HCT116 (cell line): ENCODE results near the gene BACE1-AS. TPM values are rescaled to one million over a fixed set of nuclear protein-coding genes. Genes with fewer than 3 reads are reported as not detected.

ENCODE experiments used
- ATAC-seq: fragments of 200-7000 bp; cut with Tn5 transposase; 2 replicates; pipeline ENCODE4 v1.9.1; 2020; ENCODE audit warnings: mild to moderate bottlenecking, moderate library complexity
- BruUV-seq: library from RNA; stranded (reverse); fragments of 400-500 nt; replicated peaks from 2 replicates; lab custom pipeline; 2021; lab: Mats Ljungman, UMichigan
- CTCF ChIA-PET: fragments of 300-600 bp; sonication (Branson Sonifier 250); formaldehyde crosslinking; loops from one replicate; lab custom pipeline; 2021; ENCODE audit warnings: antibody characterized with exemption; lab: Charles Lee
- POLR2A ChIA-PET: fragments of 300-600, 350-600 bp; sonication (Branson Sonifier 250); formaldehyde crosslinking; loops from one replicate; lab custom pipeline; 2021; ENCODE audit warnings: antibody characterized with exemption; lab: Charles Lee
- RAD21 ChIA-PET, 2 experiments: fragments of 300-600 bp; sonication (Branson Sonifier 250); formaldehyde crosslinking; loops; one replicate each; lab custom pipeline; 2023; ENCODE audit warnings: low total read pairs in 2 of 2; ENCODE audit not compliant: uncharacterized antibody in 2 of 2, unreplicated experiment in 2 of 2, low non-redundant PET in 1 of 2; lab: Charles Lee
- DNase-seq: peaks from one replicate; pipeline ENCODE4 v3.0.0-alpha.2; 2010; ENCODE audit warnings: low read depth, low spot score
- H2AFZ ChIP-seq: fragments of 200-600 bp; shearing (Covaris generic), sonication (generic); 2 replicates; pipeline ENCODE4 v1.6.1; 2017; ENCODE audit warnings: low read depth, mixed run types, mixed read lengths, antibody characterized with exemption, low read length; ENCODE audit not compliant: poor library complexity, severe bottlenecking
- H3K27ac ChIP-seq: 2 replicates; pipeline ENCODE4 v1.5.1; 2012; ENCODE audit warnings: low read depth, low read length
- H3K27me3 ChIP-seq: fragments of 200-600 bp; sonication (generic); 2 replicates; pipeline ENCODE4 v1.6.1; 2016; ENCODE audit warnings: mixed run types, low read length, mixed read lengths; ENCODE audit not compliant: insufficient read depth
- H3K36me3 ChIP-seq, 2 experiments: fragments of 200-500 bp in 1 of 2; fragments of 200-600 bp in 1 of 2; sonication (Bioruptor generic) in 1 of 2; sonication (generic) in 1 of 2; 2 replicates each; pipeline versions ENCODE4 v1.5.1 to v1.6.1; 2014 to 2016; ENCODE audit warnings: low read length in 2 of 2, inconsistent platforms in 1 of 2, mixed read lengths in 1 of 2, mixed run types in 1 of 2; ENCODE audit not compliant: insufficient read depth in 2 of 2, control insufficient read depth in 1 of 2
- H3K4me1 ChIP-seq, 2 experiments: fragments of 200-600 bp in 1 of 2; sonication (generic) in 1 of 2; 2 replicates each; pipeline versions ENCODE4 v1.5.1 to v1.6.1; 2012 to 2017; ENCODE audit warnings: low read length in 2 of 2, inconsistent platforms in 1 of 2, mild to moderate bottlenecking in 1 of 2, mixed read lengths in 1 of 2, mixed run types in 1 of 2, moderate library complexity in 1 of 2; ENCODE audit not compliant: insufficient read depth in 2 of 2, control insufficient read depth in 1 of 2
- H3K4me2 ChIP-seq: fragments of 200-600 bp; sonication (generic); 2 replicates; pipeline ENCODE4 v1.6.1; 2017; ENCODE audit warnings: mixed run types, low read length, mixed read lengths
- H3K4me3 ChIP-seq, 2 experiments: fragments of 200-600 bp in 1 of 2; sonication (generic) in 1 of 2; replicated peaks in 1 of 2; 2 replicates each; pipeline ENCODE4 v1.5.1; 2011 to 2016; ENCODE audit warnings: low read length in 2 of 2, control low read depth in 1 of 2, low read depth in 1 of 2, mild to moderate bottlenecking in 1 of 2, mixed read lengths in 1 of 2, mixed run types in 1 of 2
- H3K79me2 ChIP-seq: fragments of 200-600 bp; sonication (generic); 2 replicates; pipeline ENCODE4 v1.6.1; 2017; ENCODE audit warnings: mild to moderate bottlenecking, mixed run types, low read length, moderate library complexity, mixed read lengths; ENCODE audit not compliant: insufficient read depth
- H3K9ac ChIP-seq: fragments of 200-600 bp; sonication (generic); 2 replicates; pipeline ENCODE4 v1.6.1; 2016; ENCODE audit warnings: low read length, mixed read lengths
- H3K9me2 ChIP-seq: fragments of 200-600 bp; sonication (generic), shearing (Covaris generic); 2 replicates; pipeline ENCODE4 v1.6.1; 2017; ENCODE audit warnings: mixed run types, mild to moderate bottlenecking, moderate library complexity; ENCODE audit not compliant: insufficient read depth
- H3K9me3 ChIP-seq, 2 experiments: fragments of 200-500 bp in 1 of 2; fragments of 200-600 bp in 1 of 2; sonication (Bioruptor generic) in 1 of 2; sonication (generic) in 1 of 2; 2 replicates each; pipeline ENCODE4 v1.6.1; 2014 to 2017; ENCODE audit warnings: low read length in 2 of 2, mixed read lengths in 2 of 2, inconsistent platforms in 1 of 2, low read depth in 1 of 2, mild to moderate bottlenecking in 1 of 2, mixed run types in 1 of 2, moderate library complexity in 1 of 2; ENCODE audit not compliant: control insufficient read depth in 1 of 2, insufficient read depth in 1 of 2
- H4K20me1 ChIP-seq: fragments of 200-600 bp; sonication (generic), shearing (Covaris generic); 2 replicates; pipeline ENCODE4 v1.6.1; 2017; ENCODE audit warnings: mixed run types, mild to moderate bottlenecking, moderate library complexity; ENCODE audit not compliant: insufficient read depth
- CEBPB ChIP-seq: IDR thresholded peaks from 2 replicates; pipeline ENCODE4 v1.6.1; 2012; ENCODE audit warnings: low read depth
- CTCF ChIP-seq, 3 experiments: fragments of 200-600 bp in 1 of 3; sonication (generic) in 1 of 3; IDR thresholded peaks in 2 of 3; conservative IDR thresholded peaks in 1 of 3; 2 replicates each; pipeline ENCODE4 v1.5.1; 2012 to 2017; ENCODE audit warnings: low read depth in 2 of 3, low read length in 2 of 3, antibody characterized with exemption in 1 of 3, borderline replicate concordance in 1 of 3, control low read depth in 1 of 3, mild to moderate bottlenecking in 1 of 3, mixed read lengths in 1 of 3, mixed run types in 1 of 3, moderate library complexity in 1 of 3; ENCODE audit not compliant: insufficient read depth in 1 of 3
- POLR2AphosphoS5 ChIP-seq: IDR thresholded peaks from 2 replicates; pipeline ENCODE4 v1.6.1; 2011; ENCODE audit warnings: mild to moderate bottlenecking, low read depth, low read length, moderate library complexity
- RAD21 ChIP-seq: IDR thresholded peaks from 2 replicates; pipeline ENCODE4 v1.6.1; 2012; ENCODE audit warnings: low read depth, mild to moderate bottlenecking
- REST ChIP-seq: IDR thresholded peaks from 2 replicates; pipeline ENCODE4 v1.6.1; 2012; ENCODE audit warnings: low read depth
- ZNF274 ChIP-seq: fragments of 200-500 bp; sonication (Bioruptor generic); IDR thresholded peaks from 2 replicates; pipeline ENCODE4 v1.6.1; 2014; ENCODE audit warnings: mild to moderate bottlenecking, low read depth, low read length, inconsistent platforms
- intact Hi-C: fragments of 100-400 bp; cut with micrococcal nuclease; formaldehyde crosslinking; loops from 2 replicates; pipeline ENCODE4 v1.10.0; 2022
- total RNA-seq: library from RNA; stranded (reverse); gene quantifications from one replicate; pipeline ENCODE4 v1.2.1, GENCODE V29; 2021; ENCODE audit not compliant: unreplicated experiment

Gene BACE1-AS
- total RNA-seq, 1 experiment from 2014 or later: 10.2 TPM

- DNase-seq (no peak), ATAC-seq (no peak)
- H3K36me3 ChIP-seq: 0 out of 4 replicates have a peak, but pooled peaks cover 0 to under 1% of the 10 kb centered on the region in 2 experiments
- POLR2A ChIA-PET: no interaction called here
- H3K4me2 ChIP-seq: no peak overlapping the region
- H3K9me2 ChIP-seq: no peaks in the 10 kb centered on the region
- H3K79me2 ChIP-seq: no peaks in the 10 kb centered on the region
- H4K20me1 ChIP-seq: no peaks in the 10 kb centered on the region
- no peak overlapping the region for H3K9ac ChIP-seq
- no peaks in the 10 kb centered on the region for H3K4me1 ChIP-seq
- TF ChIP-seq ZNF274: no peak
- TF ChIP-seq REST: no peak
- TF ChIP-seq CEBPB: no peak
- no peak for TF ChIP-seq CTCF (IDR thresholded peaks at IDR 0.05 in 2 of 3, conservative IDR thresholded peaks at IDR 0.05 in 1 of 3; ENCODE audit: borderline replicate concordance in 1 of 3, insufficient read depth in 1 of 3, low read depth in 2 of 3, low read length in 2 of 3)
- no peak for TF ChIP-seq RAD21
- TF ChIP-seq POLR2AphosphoS5: no peak
- no peaks in the 10 kb centered on the region for H3K9me3 ChIP-seq
- CTCF ChIA-PET: no interaction called here
- intact Hi-C loops: no loop called here
- no peaks in the 10 kb centered on the region for H3K27me3 ChIP-seq
- no peak overlapping the region for H3K4me3 ChIP-seq
- BruUV-seq: no TSS peak
- H3K27ac ChIP-seq: no peak overlapping the region
- RAD21 ChIA-PET: no interaction called here
- H2AFZ ChIP-seq: no peak overlapping the region
Measured at GRCh38 chr11:117255966-117256365, 35.2 kb upstream of the BACE1-AS start.
